ENCODE data around the gene GRIK4. TPM values are rescaled to one million over a fixed set of nuclear protein-coding genes. Genes with fewer than 3 reads are reported as not detected.

GRIK4 gene
- total and polyA plus RNA-seq, 2 donors (not counting 1 experiment from before 2014, with no cell fraction given) = 0.12 to 0.27 TPM

DNA sequence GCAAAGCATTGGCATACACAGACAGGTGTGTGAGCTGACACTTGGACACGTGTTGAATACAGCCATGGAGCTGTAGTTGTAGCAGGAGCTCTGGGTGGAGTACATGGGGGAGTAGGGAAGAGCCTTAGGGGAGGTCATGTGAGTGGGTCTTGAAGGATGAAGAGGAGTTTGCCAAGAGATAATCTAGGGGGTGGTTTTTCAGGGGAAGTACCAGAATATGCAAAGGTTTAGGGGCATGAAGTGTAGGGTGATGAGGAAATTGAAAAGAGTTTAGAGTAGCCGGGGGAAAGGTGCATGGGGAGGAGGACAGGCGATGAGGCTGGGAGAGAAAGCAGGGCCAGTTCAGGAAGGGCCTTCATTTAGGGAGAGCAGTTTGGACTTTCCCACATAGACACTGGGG, 74.5 kb downstream of the GRIK4 start:
- WGBS (ENCODE audit: insufficient coverage) = 56% methylated on average over 3 of the region's 3 CpGs
- H4K20me1 ChIP-seq (ENCODE audit: control insufficient read depth, insufficient read depth, low read length, poor library complexity, severe bottlenecking) = no peaks in the 10 kb centered on the region
- no peak for TF ChIP-seq EZH2 (IDR thresholded peaks at IDR 0.05; ENCODE audit: borderline replicate concordance, insufficient read depth, low read depth, low read length, poor library complexity, severe bottlenecking)
- TF ChIP-seq, protein P1, sequence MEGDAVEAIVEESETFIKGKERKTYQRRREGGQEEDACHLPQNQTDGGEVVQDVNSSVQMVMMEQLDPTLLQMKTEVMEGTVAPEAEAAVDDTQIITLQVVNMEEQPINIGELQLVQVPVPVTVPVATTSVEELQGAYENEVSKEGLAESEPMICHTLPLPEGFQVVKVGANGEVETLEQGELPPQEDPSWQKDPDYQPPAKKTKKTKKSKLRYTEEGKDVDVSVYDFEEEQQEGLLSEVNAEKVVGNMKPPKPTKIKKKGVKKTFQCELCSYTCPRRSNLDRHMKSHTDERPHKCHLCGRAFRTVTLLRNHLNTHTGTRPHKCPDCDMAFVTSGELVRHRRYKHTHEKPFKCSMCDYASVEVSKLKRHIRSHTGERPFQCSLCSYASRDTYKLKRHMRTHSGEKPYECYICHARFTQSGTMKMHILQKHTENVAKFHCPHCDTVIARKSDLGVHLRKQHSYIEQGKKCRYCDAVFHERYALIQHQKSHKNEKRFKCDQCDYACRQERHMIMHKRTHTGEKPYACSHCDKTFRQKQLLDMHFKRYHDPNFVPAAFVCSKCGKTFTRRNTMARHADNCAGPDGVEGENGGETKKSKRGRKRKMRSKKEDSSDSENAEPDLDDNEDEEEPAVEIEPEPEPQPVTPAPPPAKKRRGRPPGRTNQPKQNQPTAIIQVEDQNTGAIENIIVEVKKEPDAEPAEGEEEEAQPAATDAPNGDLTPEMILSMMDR (IDR thresholded peaks at IDR 0.05) = no peak
- H3K4me1 ChIP-seq (ENCODE audit: control insufficient read depth in 2 of 2, insufficient read depth in 2 of 2, low read length in 2 of 2) = no peaks in the 10 kb centered on the region
- no peak overlapping the region for H2AFZ ChIP-seq (ENCODE audit: insufficient read depth, low read depth, low read length, poor library complexity, severe bottlenecking)
- POLR2A ChIA-PET = no interaction called here
- intact Hi-C loops (cut with micrococcal nuclease) = no loop called here
- no peaks in the 10 kb centered on the region for H3K9me3 ChIP-seq (ENCODE audit: control extremely low read depth in 1 of 3, control insufficient read depth in 2 of 3, insufficient read depth in 1 of 3, low read length in 2 of 3)
- DNase-seq (no peak), ATAC-seq (ENCODE audit: low read depth) (no peak)
- peaks cover 0 to 14% (median 0%) of the 10 kb centered on the region in 4 experiments for H3K27me3 ChIP-seq (replicated peaks in 1 of 4; ENCODE audit: control extremely low read depth in 1 of 4, control insufficient read depth in 3 of 4, insufficient read depth in 4 of 4, low read length in 3 of 4)
- no peak overlapping the region for H3K4me3 ChIP-seq (ENCODE audit: control extremely low read depth in 1 of 5, extremely low read depth in 1 of 5, insufficient read depth in 1 of 5, low read depth in 2 of 5, low read length in 4 of 5)
- no peak overlapping the region for H3K27ac ChIP-seq (ENCODE audit: low read length in 2 of 2)
- Mint-ChIP-seq H3K4me1 (no peaks in the 10 kb centered on the region), H3K9me3 (ENCODE audit: insufficient read depth) (peaks cover 2% of the 10 kb centered on the region), H3K4me3 (no peak overlapping the region), H3K27ac (no peak overlapping the region), H3K27me3 (peaks cover 43% of the 10 kb centered on the region)
- H3K79me2 ChIP-seq (ENCODE audit: control insufficient read depth, insufficient read depth, low read length) = no peaks in the 10 kb centered on the region
- H3K36me3 ChIP-seq (replicated peaks in 1 of 2; ENCODE audit: control extremely low read depth in 1 of 2, control insufficient read depth in 1 of 2, extremely low read depth in 1 of 2, insufficient read depth in 2 of 2, low read length in 1 of 2) = no peaks in the 10 kb centered on the region
- H3K9ac ChIP-seq (ENCODE audit: low read length) = no peak overlapping the region
- CTCF ChIA-PET = no interaction called here
- H3K4me2 ChIP-seq (replicated peaks; ENCODE audit: low read depth, low read length, poor library complexity, severe bottlenecking) = no peak overlapping the region

DNA sequence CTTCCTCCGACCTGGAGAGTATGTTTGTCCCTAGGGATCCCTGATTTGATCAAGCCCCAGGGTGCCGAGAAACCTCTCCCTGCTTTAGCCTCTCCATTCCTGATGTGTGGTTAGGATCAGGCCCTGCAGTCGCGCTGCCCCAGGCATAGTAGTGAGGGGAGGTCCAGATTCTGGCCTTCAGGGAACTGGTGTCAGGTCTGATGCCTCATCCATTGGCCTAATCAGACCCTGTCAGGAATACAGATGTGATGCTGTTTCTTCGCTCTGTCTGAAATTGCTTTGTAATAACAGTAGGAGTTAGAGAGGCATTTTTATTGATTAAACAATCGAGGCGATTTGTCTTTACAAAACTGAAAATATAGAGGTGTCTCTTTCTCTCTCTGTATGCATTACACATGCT, 75.2 kb downstream of the GRIK4 start:
- no peak overlapping the region for H3K4me3 Mint-ChIP-seq
- Histone ChIP-seq H3K9me3 (ENCODE audit: control extremely low read depth in 1 of 3, control insufficient read depth in 2 of 3, insufficient read depth in 1 of 3, low read length in 2 of 3) (no peaks in the 10 kb centered on the region), H3K36me3 (replicated peaks in 1 of 2; ENCODE audit: control extremely low read depth in 1 of 2, control insufficient read depth in 1 of 2, extremely low read depth in 1 of 2, insufficient read depth in 2 of 2, low read length in 1 of 2) (no peaks in the 10 kb centered on the region), H3K27me3 (replicated peaks in 1 of 4; ENCODE audit: control extremely low read depth in 1 of 4, control insufficient read depth in 3 of 4, insufficient read depth in 4 of 4, low read length in 3 of 4) (peaks cover 0 to 14% (median 0%) of the 10 kb centered on the region in 4 experiments), H3K4me2 (replicated peaks; ENCODE audit: low read depth, low read length, poor library complexity, severe bottlenecking) (no peak overlapping the region), H3K4me1 (ENCODE audit: control insufficient read depth in 2 of 2, insufficient read depth in 2 of 2, low read length in 2 of 2) (no peaks in the 10 kb centered on the region), H2AFZ (ENCODE audit: insufficient read depth, low read depth, low read length, poor library complexity, severe bottlenecking) (no peak overlapping the region), H3K9ac (ENCODE audit: low read length) (no peak overlapping the region), H3K4me3 (ENCODE audit: control extremely low read depth in 1 of 5, extremely low read depth in 1 of 5, insufficient read depth in 1 of 5, low read depth in 2 of 5, low read length in 4 of 5) (no peak overlapping the region), H3K27ac (ENCODE audit: low read length in 2 of 2) (no peak overlapping the region), H3K79me2 (ENCODE audit: control insufficient read depth, insufficient read depth, low read length) (no peaks in the 10 kb centered on the region), H4K20me1 (ENCODE audit: control insufficient read depth, insufficient read depth, low read length, poor library complexity, severe bottlenecking) (no peaks in the 10 kb centered on the region)
- peaks cover 38% of the 10 kb centered on the region for H3K27me3 Mint-ChIP-seq
- DNase-seq = no peak
- ChIA-PET CTCF (no interaction called here), POLR2A (no interaction called here)
- peaks cover 2% of the 10 kb centered on the region for H3K9me3 Mint-ChIP-seq (ENCODE audit: insufficient read depth)
- 90% methylated on average over 4 of the region's 7 CpGs for WGBS (ENCODE audit: insufficient coverage)
- no peak for TF ChIP-seq EZH2 (IDR thresholded peaks at IDR 0.05; ENCODE audit: borderline replicate concordance, insufficient read depth, low read depth, low read length, poor library complexity, severe bottlenecking)
- TF ChIP-seq, protein P1 (IDR thresholded peaks at IDR 0.05) = no peak
- H3K4me1 Mint-ChIP-seq = no peaks in the 10 kb centered on the region
- H3K27ac Mint-ChIP-seq = no peak overlapping the region
- intact Hi-C loops (cut with micrococcal nuclease) = no loop called here
- no peak for ATAC-seq (ENCODE audit: low read depth)
